Measurements from ENCODE around the gene PIK3CA. TPM values are rescaled to one million over a fixed set of nuclear protein-coding genes. Genes with fewer than 3 reads are reported as not detected.

PIK3CA gene
- total RNA-seq, 1 experiment from 2014 or later = 27.6 TPM

- no peak for ATAC-seq
- intact Hi-C loops (cut with micrococcal nuclease; ENCODE audit: unreplicated experiment) = loop anchor here (10.0 kb wide), 1 partner anchor 86 kb away; no protein-coding TSS in a partner anchor
- TF ChIP-seq TCF7L2 (IDR thresholded peaks at IDR 0.05; ENCODE audit: low read depth, low read length) (no peak), SIN3A (IDR thresholded peaks at IDR 0.05; ENCODE audit: borderline replicate concordance, insufficient read depth, low read depth, low read length) (no peak), POLR2AphosphoS5 (IDR thresholded peaks at IDR 0.05; ENCODE audit: low read depth, low read length) (no peak), CTCF (IDR thresholded peaks at IDR 0.05) (no peak), REST (IDR thresholded peaks at IDR 0.05; ENCODE audit: insufficient read depth in 1 of 2, low read depth in 2 of 2, low read length in 1 of 2) (no peak)
- CTCF ChIA-PET = no interaction called here
- no TSS peak for BruUV-seq (replicated peaks)
- Histone ChIP-seq H3K9me3 (ENCODE audit: control insufficient read depth, insufficient read depth, low read depth, low read length) (no peaks in the 10 kb centered on the region), H3K27ac (ENCODE audit: low read length) (no peak overlapping the region), H3K27me3 (ENCODE audit: control insufficient read depth, insufficient read depth, low read length) (no peaks in the 10 kb centered on the region; the same call in 1 of the 2 replicates), H3K4me1 (ENCODE audit: control insufficient read depth, insufficient read depth, low read length) (no peaks in the 10 kb centered on the region), H3K36me3 (ENCODE audit: control insufficient read depth, insufficient read depth, low read length) (no peaks in the 10 kb centered on the region), H3K4me3 (ENCODE audit: low read depth in 2 of 2, low read length in 2 of 2) (no peak overlapping the region)
- POLR2A ChIA-PET = no interaction called here
- DNase-seq (ENCODE audit: low read depth, low spot score) = no peak
- in situ Hi-C loops (cut with HindIII; ENCODE audit: low pct_unique_long_range_greater_than_20kb, low sequenced_read_pairs) = no loop called here
These were observed 47.5 kb upstream of the PIK3CA start for GRCh38 chr3:179100652-179101051.

- Histone ChIP-seq H3K36me3 (ENCODE audit: control insufficient read depth, insufficient read depth, low read length) (no peaks in the 10 kb centered on the region), H3K27ac (ENCODE audit: low read length) (no peak overlapping the region), H3K9me3 (ENCODE audit: control insufficient read depth, insufficient read depth, low read depth, low read length) (no peaks in the 10 kb centered on the region), H3K4me3 (ENCODE audit: low read depth in 2 of 2, low read length in 2 of 2) (no peak overlapping the region), H3K4me1 (ENCODE audit: control insufficient read depth, insufficient read depth, low read length) (no peaks in the 10 kb centered on the region), H3K27me3 (ENCODE audit: control insufficient read depth, insufficient read depth, low read length) (no peaks in the 10 kb centered on the region; the same call in 1 of the 2 replicates)
- POLR2A ChIA-PET = no interaction called here
- no TSS peak for BruUV-seq (replicated peaks)
- in situ Hi-C loops (cut with HindIII; ENCODE audit: low pct_unique_long_range_greater_than_20kb, low sequenced_read_pairs) (no loop called here), intact Hi-C loops (cut with micrococcal nuclease; ENCODE audit: unreplicated experiment) (loop anchor here (1.0 to 10.0 kb wide), 2 partner anchors 91 to 209 kb away; no protein-coding TSS in a partner anchor)
- DNase-seq (ENCODE audit: low read depth, low spot score) (no peak), ATAC-seq (no peak)
- CTCF ChIA-PET = no interaction called here
- TF ChIP-seq REST (IDR thresholded peaks at IDR 0.05; ENCODE audit: insufficient read depth in 1 of 2, low read depth in 2 of 2, low read length in 1 of 2) (no peak), POLR2AphosphoS5 (IDR thresholded peaks at IDR 0.05; ENCODE audit: low read depth, low read length) (no peak), SIN3A (IDR thresholded peaks at IDR 0.05; ENCODE audit: borderline replicate concordance, insufficient read depth, low read depth, low read length) (no peak), CTCF (IDR thresholded peaks at IDR 0.05) (no peak), TCF7L2 (IDR thresholded peaks at IDR 0.05; ENCODE audit: low read depth, low read length) (no peak)
These were observed 42.3 kb upstream of the PIK3CA start for GRCh38 chr3:179105881-179106280.
